Cardiac septum (tissue), 1 donor: ENCODE measurements around the gene BHMT. TPM values are rescaled to one million over a fixed set of nuclear protein-coding genes. Genes with fewer than 3 reads are reported as not detected.

Experiments
- DNase-seq: peaks from one replicate; pipeline ENCODE4 v3.0.0-alpha.2; 2020; ENCODE audit warnings: low spot score
- intact Hi-C: fragments of 100-400 bp; cut with DNase I; formaldehyde crosslinking; loops from one replicate; pipeline ENCODE4 v1.14.0; 2022
- long read RNA-seq: library from polyadenylated mRNA; unstranded; transcript quantifications from one replicate; pipeline ENCODE4 v2.0.0, GENCODE V29; 2021
- total RNA-seq: library from RNA; stranded (reverse); fragmentation: NEBNext Ultra II Directional; extraction: Animal tissue kit (Norgen Biotek cat#: 25700); gene quantifications from one replicate; pipeline ENCODE4 v1.2.1, GENCODE V29; 2021
- donor health status: DM: no; HTN: no; CAD: no.

The BHMT gene
- not detected for total RNA-seq
- long read RNA-seq: 0 reads

- intact Hi-C loops: no loop called here
- DNase-seq: no peak
Measured at GRCh38 chr5:79111387-79111959, at the start of gene BHMT. BHMT (plus strand) TSS chr5:79111809; CDS start chr5:79111886, 77 bp downstream.

GRCh38 chr5:79062436-79062835 lies 49.2 kb upstream of the BHMT start:
- no peak for DNase-seq
- intact Hi-C loops: no loop called here

- intact Hi-C loops: no loop called here
- DNase-seq: no peak
Measured at GRCh38 chr5:79069488-79070349, 41.9 kb upstream of the BHMT start, which contains the start of the genes BHMT2 and DMGDH. BHMT2 (plus strand) TSS chr5:79069767; CDS start chr5:79069783, 16 bp downstream. DMGDH (minus strand) TSS chr5:79069674; CDS start chr5:79069620, 54 bp downstream.

- intact Hi-C loops: no loop called here
- DNase-seq: no peak
Measured at GRCh38 chr5:79070350-79070667, 41.3 kb upstream of the BHMT start.

GRCh38 chr5:79074641-79075040 lies 37.0 kb upstream of the BHMT start:
- no peak for DNase-seq
- intact Hi-C loops: no loop called here

GRCh38 chr5:79075646-79076426 lies 35.8 kb upstream of the BHMT start:
- no peak for DNase-seq
- intact Hi-C loops: no loop called here

- no peak for DNase-seq
- intact Hi-C loops: no loop called here
Measured at GRCh38 chr5:79076819-79077218, 34.8 kb upstream of the BHMT start.

- intact Hi-C loops: no loop called here
- no peak for DNase-seq
Measured at GRCh38 chr5:79077680-79078365, 33.8 kb upstream of the BHMT start.

- intact Hi-C loops: no loop called here
- no peak for DNase-seq
Measured at GRCh38 chr5:79080804-79081203, 30.8 kb upstream of the BHMT start.

- intact Hi-C loops: no loop called here
- DNase-seq: no peak
Measured at GRCh38 chr5:79081779-79082178, 29.8 kb upstream of the BHMT start.

- intact Hi-C loops: no loop called here
Measured at GRCh38 chr5:79086116-79086515, 25.5 kb upstream of the BHMT start.

GRCh38 chr5:79088507-79088906 lies 23.1 kb upstream of the BHMT start:
- intact Hi-C loops: no loop called here
- DNase-seq: no peak

More at GRCh38 chr5:79086116-79086515, 25.5 kb upstream of the BHMT start:
- DNase-seq: no peak

GRCh38 chr5:79091064-79091463 lies 20.5 kb upstream of the BHMT start:
- intact Hi-C loops: no loop called here
- no peak for DNase-seq

- no peak for DNase-seq
- intact Hi-C loops: no loop called here
Measured at GRCh38 chr5:79093762-79094161, 17.8 kb upstream of the BHMT start.

- intact Hi-C loops: no loop called here
- DNase-seq: no peak
Measured at GRCh38 chr5:79105868-79106267, 5.7 kb upstream of the BHMT start.

GRCh38 chr5:79107020-79107796 lies 4.4 kb upstream of the BHMT start:
- intact Hi-C loops: no loop called here
- DNase-seq: no peak

GRCh38 chr5:79108086-79108485 lies 3.5 kb upstream of the BHMT start:
- DNase-seq: no peak
- intact Hi-C loops: no loop called here

GRCh38 chr5:79108792-79109191 lies 2.8 kb upstream of the BHMT start:
- intact Hi-C loops: no loop called here
- no peak for DNase-seq
